Esophagus squamous epithelium (tissue), 4 donors: Measurements from ENCODE around the gene FGF14.

ENCODE experiments used
- POLR2A ChIP-seq, 4 donors: fragments of 450-650 bp; IDR thresholded peaks; one replicate each; pipeline ENCODE4 v1.6.1; 2017; ENCODE audit warnings: antibody characterized with exemption in 4 of 4, mild to moderate bottlenecking in 4 of 4, moderate library complexity in 3 of 4
- TF ChIP-seq, protein P1 (sequence below), 6 experiments: fragments of 450-650 bp in 4 of 6; fragments of 200-600 bp in 2 of 6; sonication (generic) in 2 of 6; IDR thresholded peaks; one replicate each; pipeline ENCODE4 v1.5.1; 2016 to 2019; ENCODE audit warnings: antibody characterized with exemption in 6 of 6, mild to moderate bottlenecking in 4 of 6, moderate library complexity in 4 of 6

DNA sequence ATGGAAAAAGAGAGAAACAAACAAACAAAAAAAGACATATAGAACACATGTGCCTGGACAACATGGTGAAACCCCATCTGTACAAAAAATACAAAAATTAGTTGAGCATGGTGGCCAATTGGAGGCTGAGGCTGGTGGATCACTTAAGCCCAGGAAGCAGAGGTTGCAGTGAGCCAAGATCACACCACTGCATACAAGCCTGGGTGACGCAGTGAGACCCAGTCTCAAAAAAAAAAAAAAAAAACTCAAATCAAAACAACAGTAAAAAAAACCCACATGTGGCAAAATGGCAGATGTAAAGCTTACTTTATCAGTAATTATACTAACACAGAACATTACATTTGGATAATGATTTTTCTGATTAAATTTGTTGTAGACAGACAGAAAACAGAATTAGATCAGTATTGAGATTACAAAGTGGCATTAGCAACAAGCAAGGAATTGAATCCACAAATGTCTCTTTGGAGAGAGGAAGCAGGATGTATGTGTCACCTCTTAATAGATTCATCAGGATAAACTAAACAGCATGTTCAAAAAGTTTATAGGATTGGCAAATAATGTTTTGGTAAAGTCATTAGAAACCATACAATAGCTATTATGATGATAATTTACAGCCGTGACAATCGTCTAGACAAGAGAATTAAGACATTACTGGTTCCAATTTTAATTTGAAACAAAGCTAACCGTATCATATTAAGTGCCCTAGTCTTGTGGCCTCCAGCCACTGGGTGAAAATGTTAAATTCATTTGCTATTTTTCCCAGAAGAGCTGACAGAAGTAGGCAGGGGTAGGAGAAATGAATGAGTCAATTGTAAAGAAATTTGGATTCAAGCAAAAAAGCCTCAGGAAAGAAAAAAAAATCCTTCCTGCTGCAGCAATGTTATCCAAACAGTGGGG, 206.0 kb downstream of the FGF14 start:
- no peak for TF ChIP-seq POLR2A (IDR thresholded peaks at IDR 0.05)
- TF ChIP-seq, protein P1, sequence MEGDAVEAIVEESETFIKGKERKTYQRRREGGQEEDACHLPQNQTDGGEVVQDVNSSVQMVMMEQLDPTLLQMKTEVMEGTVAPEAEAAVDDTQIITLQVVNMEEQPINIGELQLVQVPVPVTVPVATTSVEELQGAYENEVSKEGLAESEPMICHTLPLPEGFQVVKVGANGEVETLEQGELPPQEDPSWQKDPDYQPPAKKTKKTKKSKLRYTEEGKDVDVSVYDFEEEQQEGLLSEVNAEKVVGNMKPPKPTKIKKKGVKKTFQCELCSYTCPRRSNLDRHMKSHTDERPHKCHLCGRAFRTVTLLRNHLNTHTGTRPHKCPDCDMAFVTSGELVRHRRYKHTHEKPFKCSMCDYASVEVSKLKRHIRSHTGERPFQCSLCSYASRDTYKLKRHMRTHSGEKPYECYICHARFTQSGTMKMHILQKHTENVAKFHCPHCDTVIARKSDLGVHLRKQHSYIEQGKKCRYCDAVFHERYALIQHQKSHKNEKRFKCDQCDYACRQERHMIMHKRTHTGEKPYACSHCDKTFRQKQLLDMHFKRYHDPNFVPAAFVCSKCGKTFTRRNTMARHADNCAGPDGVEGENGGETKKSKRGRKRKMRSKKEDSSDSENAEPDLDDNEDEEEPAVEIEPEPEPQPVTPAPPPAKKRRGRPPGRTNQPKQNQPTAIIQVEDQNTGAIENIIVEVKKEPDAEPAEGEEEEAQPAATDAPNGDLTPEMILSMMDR (IDR thresholded peaks at IDR 0.05) = no peak
